ENCODE results near the gene IQGAP3. TPM values are rescaled to one million over a fixed set of nuclear protein-coding genes. Genes with fewer than 3 reads are reported as not detected.
A peak's percentile ranks its signal among the peaks of the same experiment; 100 is the strongest.

The IQGAP3 gene
- total RNA-seq, 4 donors from 2014 or later: 7.1 to 12.8 (median 8.6) TPM

- no peaks in the 10 kb centered on the region for H3K36me3 ChIP-seq
- peaks cover 0 to 7% (median 0%) of the 10 kb centered on the region in 4 donors for H3K27me3 ChIP-seq
- H3K4me1 ChIP-seq: peaks cover 7 to 19% (median 15%) of the 10 kb centered on the region in 3 donors
- peak overlapping the region in 1 of 4 donors; percentile 55 for H3K27ac ChIP-seq
- no peaks in the 10 kb centered on the region for H3K9me3 ChIP-seq
- 9 to 11% methylated on average over 4 of the region's 4 CpGs for WGBS, 2 donors
- no peak for DNase-seq
- H3K4me3 ChIP-seq: peak overlapping the region in 3 of 4 donors; percentile 45 to 62 (median 51)
- intact Hi-C loops (cut with DNase I): no loop called here
- TF ChIP-seq POLR2A (IDR thresholded peaks at IDR 0.05): no peak
- TF ChIP-seq, protein P1, sequence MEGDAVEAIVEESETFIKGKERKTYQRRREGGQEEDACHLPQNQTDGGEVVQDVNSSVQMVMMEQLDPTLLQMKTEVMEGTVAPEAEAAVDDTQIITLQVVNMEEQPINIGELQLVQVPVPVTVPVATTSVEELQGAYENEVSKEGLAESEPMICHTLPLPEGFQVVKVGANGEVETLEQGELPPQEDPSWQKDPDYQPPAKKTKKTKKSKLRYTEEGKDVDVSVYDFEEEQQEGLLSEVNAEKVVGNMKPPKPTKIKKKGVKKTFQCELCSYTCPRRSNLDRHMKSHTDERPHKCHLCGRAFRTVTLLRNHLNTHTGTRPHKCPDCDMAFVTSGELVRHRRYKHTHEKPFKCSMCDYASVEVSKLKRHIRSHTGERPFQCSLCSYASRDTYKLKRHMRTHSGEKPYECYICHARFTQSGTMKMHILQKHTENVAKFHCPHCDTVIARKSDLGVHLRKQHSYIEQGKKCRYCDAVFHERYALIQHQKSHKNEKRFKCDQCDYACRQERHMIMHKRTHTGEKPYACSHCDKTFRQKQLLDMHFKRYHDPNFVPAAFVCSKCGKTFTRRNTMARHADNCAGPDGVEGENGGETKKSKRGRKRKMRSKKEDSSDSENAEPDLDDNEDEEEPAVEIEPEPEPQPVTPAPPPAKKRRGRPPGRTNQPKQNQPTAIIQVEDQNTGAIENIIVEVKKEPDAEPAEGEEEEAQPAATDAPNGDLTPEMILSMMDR (IDR thresholded peaks at IDR 0.05): no peak
Measured at GRCh38 chr1:156571261-156571852, 1.0 kb downstream of the IQGAP3 start.

DNA sequence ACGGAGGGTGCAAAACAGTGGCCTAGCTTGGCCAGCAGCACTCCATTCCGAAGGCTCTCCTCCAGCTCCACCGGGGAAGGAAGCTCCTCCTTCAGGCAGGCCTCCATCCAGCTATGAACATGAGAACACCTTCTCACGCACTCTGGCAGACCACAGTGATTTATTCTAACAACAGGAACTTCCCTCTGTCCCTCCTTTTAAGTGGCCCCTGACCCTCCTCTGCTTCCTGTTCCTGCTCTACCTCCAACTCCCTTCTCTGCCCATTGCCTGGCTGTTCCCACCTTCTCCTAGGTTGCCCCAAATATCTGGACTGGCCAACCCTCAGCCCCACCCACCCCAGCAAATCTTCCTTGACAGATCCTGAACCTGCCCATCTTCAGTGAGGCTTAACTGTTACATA lies 5.9 kb downstream of the IQGAP3 start:
- H3K36me3 ChIP-seq: no peaks in the 10 kb centered on the region
- no peak overlapping the region for H3K27ac ChIP-seq
- no peak for DNase-seq
- no peak overlapping the region for H3K4me3 ChIP-seq
- no peak for TF ChIP-seq POLR2A (IDR thresholded peaks at IDR 0.05)
- TF ChIP-seq, protein P1 (IDR thresholded peaks at IDR 0.05): no peak
- H3K4me1 ChIP-seq: peaks cover 0 to 6% (median 5%) of the 10 kb centered on the region in 3 donors
- intact Hi-C loops (cut with DNase I): no loop called here
- 94 to 97% methylated on average over 4 of the region's 4 CpGs for WGBS, 2 donors
- no peaks in the 10 kb centered on the region for H3K27me3 ChIP-seq
- H3K9me3 ChIP-seq: no peaks in the 10 kb centered on the region

DNA sequence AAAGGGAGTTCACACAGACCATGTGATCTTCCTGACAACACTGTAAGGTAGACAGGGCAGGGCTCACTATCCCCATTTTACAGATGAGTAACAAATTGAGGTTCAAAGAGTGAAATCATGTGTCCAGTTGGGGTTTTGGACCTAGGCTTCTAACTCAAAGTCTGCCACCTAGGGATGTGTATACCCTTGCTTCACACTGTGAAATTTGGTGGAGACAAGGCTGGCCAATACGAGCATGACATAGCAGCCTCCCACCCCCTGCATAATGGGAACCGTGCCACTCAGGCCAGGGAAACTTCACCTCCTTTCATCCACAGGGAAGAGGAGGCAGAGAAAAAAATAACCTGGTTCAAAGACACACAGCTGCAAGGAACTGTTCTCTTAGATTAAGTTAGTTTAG lies 6.8 kb downstream of the IQGAP3 start:
- Histone ChIP-seq H3K27ac (no peak overlapping the region), H3K36me3 (no peaks in the 10 kb centered on the region), H3K4me1 (peaks cover 0 to 4% (median 0%) of the 10 kb centered on the region in 3 donors), H3K9me3 (no peaks in the 10 kb centered on the region), H3K4me3 (no peak overlapping the region), H3K27me3 (no peaks in the 10 kb centered on the region)
- intact Hi-C loops (cut with DNase I): no loop called here
- DNase-seq: no peak
- WGBS, 2 donors: 80 to 85% methylated on average over 1 to 2 of the region's 2 CpGs
- TF ChIP-seq, protein P1 (IDR thresholded peaks at IDR 0.05): no peak
- no peak for TF ChIP-seq POLR2A (IDR thresholded peaks at IDR 0.05)

GRCh38 chr1:156560585-156561163 lies 11.7 kb downstream of the IQGAP3 start:
- intact Hi-C loops (cut with DNase I): no loop called here
- Histone ChIP-seq H3K36me3 (no peaks in the 10 kb centered on the region), H3K9me3 (no peaks in the 10 kb centered on the region), H3K27me3 (no peaks in the 10 kb centered on the region), H3K27ac (no peak overlapping the region), H3K4me3 (no peak overlapping the region), H3K4me1 (peaks cover 0 to 8% (median 0%) of the 10 kb centered on the region in 3 donors)
- 74 to 75% methylated on average over 4 to 5 of the region's 5 CpGs for WGBS, 2 donors
- DNase-seq: no peak
- TF ChIP-seq POLR2A (IDR thresholded peaks at IDR 0.05): no peak
- TF ChIP-seq, protein P1 (IDR thresholded peaks at IDR 0.05): no peak

GRCh38 chr1:156559797-156560385 lies 12.5 kb downstream of the IQGAP3 start:
- H3K27me3 ChIP-seq: no peaks in the 10 kb centered on the region
- H3K4me3 ChIP-seq: no peak overlapping the region
- intact Hi-C loops (cut with DNase I): no loop called here
- no peak for TF ChIP-seq POLR2A (IDR thresholded peaks at IDR 0.05)
- TF ChIP-seq, protein P1 (IDR thresholded peaks at IDR 0.05): no peak
- no peak overlapping the region for H3K27ac ChIP-seq
- DNase-seq: no peak
- H3K36me3 ChIP-seq: no peaks in the 10 kb centered on the region
- peaks cover 0 to 8% (median 0%) of the 10 kb centered on the region in 3 donors for H3K4me1 ChIP-seq
- 37 to 59% methylated on average over 5 of the region's 5 CpGs for WGBS, 2 donors
- H3K9me3 ChIP-seq: no peaks in the 10 kb centered on the region

All from esophagus squamous epithelium (tissue), 5 donors.